ENCODE measurements around the gene GAP43. TPM values are rescaled to one million over a fixed set of nuclear protein-coding genes. Genes with fewer than 3 reads are reported as not detected.

GAP43 gene
- total RNA-seq, 1 donor from 2014 or later = 46.5 TPM

DNA sequence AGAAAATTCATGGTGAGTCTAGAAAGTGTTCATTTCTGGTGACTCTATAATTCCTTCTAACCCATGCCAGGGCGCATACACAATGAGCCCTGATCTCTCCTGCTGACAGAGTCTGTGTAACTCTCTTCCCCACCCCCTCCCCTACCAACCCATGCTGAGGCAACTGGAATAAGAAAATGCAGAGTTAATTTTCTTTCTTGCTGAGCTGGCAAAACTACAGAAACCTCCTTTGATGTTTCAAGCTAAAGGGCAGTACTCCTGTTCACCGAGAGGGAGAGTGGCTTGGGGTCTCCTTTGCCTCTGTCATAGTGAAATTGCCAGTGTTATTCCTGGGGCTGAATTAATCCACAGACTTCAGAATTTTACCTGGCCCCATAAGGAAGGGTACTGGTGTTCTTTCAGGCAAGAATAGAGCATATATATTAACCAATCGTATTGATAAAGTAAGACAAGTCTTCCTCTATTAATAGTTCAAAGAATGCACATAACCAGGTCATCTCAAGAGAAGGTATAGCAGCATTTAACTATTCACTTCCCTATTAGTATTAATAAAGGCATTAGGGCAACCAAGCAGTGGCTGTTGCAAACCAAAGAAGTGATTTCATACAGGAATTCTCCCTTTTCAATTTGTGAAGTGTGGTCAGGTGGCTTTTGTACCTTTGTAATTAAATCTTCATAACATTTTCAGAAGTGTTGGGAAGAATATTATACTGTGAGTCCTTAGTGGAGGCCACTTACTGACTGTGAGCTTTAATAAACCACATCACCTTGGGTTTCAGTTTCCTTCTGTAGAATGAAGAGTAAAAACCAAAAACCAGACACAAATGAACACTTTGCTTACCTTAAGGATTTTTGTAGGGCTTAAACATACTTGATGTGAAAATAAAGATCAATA is 4.1 kb downstream of the GAP43 start:
- TF ChIP-seq, protein P1, sequence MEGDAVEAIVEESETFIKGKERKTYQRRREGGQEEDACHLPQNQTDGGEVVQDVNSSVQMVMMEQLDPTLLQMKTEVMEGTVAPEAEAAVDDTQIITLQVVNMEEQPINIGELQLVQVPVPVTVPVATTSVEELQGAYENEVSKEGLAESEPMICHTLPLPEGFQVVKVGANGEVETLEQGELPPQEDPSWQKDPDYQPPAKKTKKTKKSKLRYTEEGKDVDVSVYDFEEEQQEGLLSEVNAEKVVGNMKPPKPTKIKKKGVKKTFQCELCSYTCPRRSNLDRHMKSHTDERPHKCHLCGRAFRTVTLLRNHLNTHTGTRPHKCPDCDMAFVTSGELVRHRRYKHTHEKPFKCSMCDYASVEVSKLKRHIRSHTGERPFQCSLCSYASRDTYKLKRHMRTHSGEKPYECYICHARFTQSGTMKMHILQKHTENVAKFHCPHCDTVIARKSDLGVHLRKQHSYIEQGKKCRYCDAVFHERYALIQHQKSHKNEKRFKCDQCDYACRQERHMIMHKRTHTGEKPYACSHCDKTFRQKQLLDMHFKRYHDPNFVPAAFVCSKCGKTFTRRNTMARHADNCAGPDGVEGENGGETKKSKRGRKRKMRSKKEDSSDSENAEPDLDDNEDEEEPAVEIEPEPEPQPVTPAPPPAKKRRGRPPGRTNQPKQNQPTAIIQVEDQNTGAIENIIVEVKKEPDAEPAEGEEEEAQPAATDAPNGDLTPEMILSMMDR (conservative IDR thresholded peaks at IDR 0.05) = peak; percentile 45
- Mint-ChIP-seq H3K27ac (peak overlapping the region; percentile 15), H3K27me3 (peaks cover 45% of the 10 kb centered on the region), H3K9me3 (no peaks in the 10 kb centered on the region), H3K4me3 (peak overlapping the region; percentile 35), H3K36me3 (no peaks in the 10 kb centered on the region), H3K4me1 (ENCODE audit: unreplicated experiment) (peaks cover 20% of the 10 kb centered on the region)
- no peak for DNase-seq (ENCODE audit: extremely low spot score, unreplicated experiment)

DNA sequence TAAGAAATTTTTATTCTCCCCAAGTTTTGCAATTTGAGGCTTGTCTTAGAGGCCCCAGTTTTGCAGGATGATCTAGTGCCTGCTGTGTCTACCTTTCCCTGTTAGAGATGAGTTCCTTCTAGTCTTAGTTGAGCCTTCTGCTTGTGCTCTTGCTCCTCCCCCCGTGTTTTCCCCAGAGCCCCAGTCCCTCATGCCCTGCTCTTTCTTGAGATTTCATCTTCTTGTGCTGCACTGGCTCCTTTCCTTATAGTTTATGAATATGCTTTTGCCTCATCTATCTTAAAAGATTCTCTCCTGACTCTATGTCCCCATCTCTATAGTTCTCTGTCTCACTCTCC is 4.7 kb downstream of the GAP43 start:
- no peak overlapping the region for H3K4me3 Mint-ChIP-seq
- DNase-seq (ENCODE audit: extremely low spot score, unreplicated experiment) = no peak
- no peaks in the 10 kb centered on the region for H3K9me3 Mint-ChIP-seq
- H3K36me3 Mint-ChIP-seq = no peaks in the 10 kb centered on the region
- peaks cover 20% of the 10 kb centered on the region for H3K4me1 Mint-ChIP-seq (ENCODE audit: unreplicated experiment)
- H3K27ac Mint-ChIP-seq = no peak overlapping the region
- TF ChIP-seq, protein P1 (conservative IDR thresholded peaks at IDR 0.05) = no peak
- H3K27me3 Mint-ChIP-seq = peaks cover 39% of the 10 kb centered on the region

DNA sequence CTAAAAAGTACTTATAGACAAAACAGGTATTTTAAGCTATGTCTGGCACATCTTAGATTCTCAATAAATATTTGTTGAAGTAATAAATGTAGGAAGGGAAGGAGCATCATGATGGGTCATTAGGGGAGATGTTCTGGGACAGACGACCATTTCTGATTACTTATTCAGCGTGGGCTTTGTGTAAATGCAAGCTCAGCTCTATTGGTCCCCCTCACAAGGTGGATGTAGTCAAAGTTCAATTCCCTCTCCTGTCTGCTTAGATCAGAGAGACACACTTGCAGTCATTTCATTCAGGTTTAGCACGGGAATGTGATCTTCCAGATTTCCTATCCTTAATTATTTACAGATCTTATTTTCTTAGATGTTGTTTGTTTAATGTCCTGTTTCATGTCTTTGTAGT is 7.5 kb downstream of the GAP43 start:
- H3K4me1 Mint-ChIP-seq (ENCODE audit: unreplicated experiment) = peaks cover 16% of the 10 kb centered on the region
- DNase-seq (ENCODE audit: extremely low spot score, unreplicated experiment) = no peak
- H3K27ac Mint-ChIP-seq = no peak overlapping the region
- no peaks in the 10 kb centered on the region for H3K9me3 Mint-ChIP-seq
- H3K36me3 Mint-ChIP-seq = no peaks in the 10 kb centered on the region
- TF ChIP-seq, protein P1 (conservative IDR thresholded peaks at IDR 0.05) = no peak
- H3K27me3 Mint-ChIP-seq = peaks cover 17% of the 10 kb centered on the region
- H3K4me3 Mint-ChIP-seq = no peak overlapping the region

DNA sequence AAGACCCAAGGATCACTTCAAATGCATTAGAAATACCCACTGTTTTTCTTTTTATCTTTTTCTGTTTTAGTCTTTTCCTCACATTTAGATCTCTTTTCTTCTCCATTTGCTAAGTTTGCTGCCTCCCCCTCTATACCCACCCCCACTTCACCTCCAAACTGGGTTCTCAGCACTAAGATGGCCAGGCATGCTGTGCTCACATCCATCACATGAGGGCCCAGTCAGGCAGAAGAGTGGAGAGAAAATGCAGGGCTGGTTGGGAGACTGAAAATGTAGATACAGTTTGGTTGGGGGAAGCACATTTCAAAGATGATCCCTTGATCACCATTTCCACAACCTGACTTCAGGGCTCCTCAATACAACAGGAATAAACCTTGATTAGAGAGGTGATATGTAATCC is 8.7 kb downstream of the GAP43 start:
- Mint-ChIP-seq H3K4me1 (ENCODE audit: unreplicated experiment) (peaks cover 4% of the 10 kb centered on the region), H3K9me3 (no peaks in the 10 kb centered on the region), H3K27ac (no peak overlapping the region), H3K27me3 (peaks cover 6% of the 10 kb centered on the region), H3K36me3 (no peaks in the 10 kb centered on the region), H3K4me3 (no peak overlapping the region)
- no peak for DNase-seq (ENCODE audit: extremely low spot score, unreplicated experiment)
- TF ChIP-seq, protein P1 (conservative IDR thresholded peaks at IDR 0.05) = no peak

DNA sequence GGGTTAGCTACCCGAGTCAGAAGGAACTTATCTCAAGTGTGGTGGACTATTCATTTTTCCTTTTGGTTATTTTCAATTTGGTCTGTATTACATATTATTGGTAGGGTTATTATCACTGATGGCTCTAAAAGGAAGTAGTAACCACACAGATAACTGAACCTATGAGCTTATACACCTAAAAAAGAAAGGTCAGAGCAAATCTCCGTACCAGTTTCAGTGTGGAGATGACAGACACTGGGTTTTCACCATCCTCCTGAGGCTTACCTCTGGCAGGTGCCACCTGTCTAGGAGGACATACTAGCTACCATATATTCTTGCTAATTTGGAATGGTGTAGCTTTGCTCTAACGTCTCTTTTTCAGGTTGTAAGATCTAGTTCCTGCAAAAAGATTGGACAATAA is 10.2 kb downstream of the GAP43 start:
- Mint-ChIP-seq H3K4me3 (no peak overlapping the region), H3K27ac (no peak overlapping the region), H3K9me3 (no peaks in the 10 kb centered on the region), H3K36me3 (no peaks in the 10 kb centered on the region), H3K4me1 (ENCODE audit: unreplicated experiment) (no peaks in the 10 kb centered on the region), H3K27me3 (peaks cover 2% of the 10 kb centered on the region)
- no peak for DNase-seq (ENCODE audit: extremely low spot score, unreplicated experiment)
- TF ChIP-seq, protein P1 (conservative IDR thresholded peaks at IDR 0.05) = no peak
